Type B pancreatic cell (in vitro differentiated cells): ENCODE measurements around the gene PARG. TPM values are rescaled to one million over a fixed set of nuclear protein-coding genes. Genes with fewer than 3 reads are reported as not detected.

Source experiments
- DNase-seq: peaks from one replicate; pipeline ENCODE4 v3.0.0; 2021; ENCODE audit warnings: mixed read lengths; ENCODE audit not compliant: unreplicated experiment; ENCODE audit errors: extremely low spot score
- H3K27ac Mint-ChIP-seq: 2 replicates; pipeline ENCODE4 v1.8.0; 2021; ENCODE audit warnings: mild to moderate bottlenecking, mixed read lengths
- H3K27me3 Mint-ChIP-seq: 2 replicates; pipeline ENCODE4 v1.8.0; 2021; ENCODE audit warnings: mixed read lengths
- H3K36me3 Mint-ChIP-seq: 2 replicates; pipeline ENCODE4 v1.8.0; 2021; ENCODE audit warnings: mixed read lengths
- H3K4me1 Mint-ChIP-seq: one replicate; pipeline ENCODE4 v1.8.0; 2021; ENCODE audit warnings: mixed read lengths; ENCODE audit not compliant: unreplicated experiment
- H3K4me3 Mint-ChIP-seq: 2 replicates; pipeline ENCODE4 v1.8.0; 2021; ENCODE audit warnings: mild to moderate bottlenecking, mixed read lengths
- H3K9me3 Mint-ChIP-seq: 2 replicates; pipeline ENCODE4 v1.8.0; 2021; ENCODE audit warnings: mixed read lengths
- CTCF ChIP-seq: fragments of 200-600 bp; sonication (generic); conservative IDR thresholded peaks from 2 replicates; pipeline ENCODE4 v1.5.0; 2021; ENCODE audit warnings: antibody characterized with exemption, mild to moderate bottlenecking
- total RNA-seq: library from RNA; stranded (reverse); gene quantifications from 2 replicates; pipeline ENCODE4 v1.2.1, GENCODE V29; 2021; ENCODE audit warnings: low replicate concordance

The PARG gene
- total RNA-seq, 1 donor from 2014 or later = 40.8 TPM

DNA sequence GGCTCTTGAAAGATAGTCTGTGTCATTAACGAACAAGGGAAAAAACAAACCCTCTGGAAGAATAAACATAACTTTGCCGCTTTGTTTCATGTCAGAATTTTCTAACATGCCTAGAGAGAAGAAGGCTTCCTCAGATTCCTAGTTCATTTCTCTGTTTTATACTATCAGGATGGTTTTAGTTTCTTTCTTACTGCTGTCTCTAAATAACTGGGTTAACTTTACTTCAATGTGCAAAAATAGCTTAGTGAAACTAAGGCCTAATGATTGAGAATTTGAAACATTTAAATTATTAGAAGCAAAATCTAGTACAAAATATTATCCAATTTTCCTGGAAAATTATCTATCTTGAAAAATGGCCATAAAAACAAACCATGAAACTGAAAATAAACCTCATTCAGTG is 107.6 kb downstream of the PARG start:
- DNase-seq = no peak
- Mint-ChIP-seq H3K4me3 (no peak overlapping the region), H3K27me3 (no peaks in the 10 kb centered on the region), H3K9me3 (no peaks in the 10 kb centered on the region), H3K4me1 (peaks cover 29% of the 10 kb centered on the region), H3K36me3 (peaks cover 16% of the 10 kb centered on the region), H3K27ac (no peak overlapping the region)
- TF ChIP-seq CTCF = no peak

DNA sequence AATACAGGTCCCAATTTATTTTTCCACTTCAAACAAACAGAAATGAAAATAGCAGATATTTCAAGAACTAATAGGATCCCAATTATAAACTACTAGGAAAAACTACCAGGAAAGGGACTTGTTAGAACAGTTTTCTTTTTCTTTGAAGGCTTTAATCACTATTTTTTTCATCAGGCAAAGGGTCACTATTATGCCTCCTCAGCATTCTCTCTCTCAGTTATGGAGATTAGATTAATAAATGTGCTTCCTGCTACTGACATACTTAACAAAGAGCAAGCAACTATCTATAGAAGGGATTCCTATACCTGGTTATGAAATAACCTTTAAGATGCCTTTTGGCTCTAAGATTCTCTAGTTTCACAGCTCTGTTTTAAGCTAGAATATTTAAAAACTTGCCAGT is 108.7 kb downstream of the PARG start:
- no peaks in the 10 kb centered on the region for H3K9me3 Mint-ChIP-seq
- no peak for TF ChIP-seq CTCF
- no peak overlapping the region for H3K4me3 Mint-ChIP-seq
- H3K36me3 Mint-ChIP-seq = peaks cover 12% of the 10 kb centered on the region
- H3K27me3 Mint-ChIP-seq = no peaks in the 10 kb centered on the region
- peaks cover 29% of the 10 kb centered on the region for H3K4me1 Mint-ChIP-seq
- H3K27ac Mint-ChIP-seq = no peak overlapping the region
- DNase-seq = no peak

DNA sequence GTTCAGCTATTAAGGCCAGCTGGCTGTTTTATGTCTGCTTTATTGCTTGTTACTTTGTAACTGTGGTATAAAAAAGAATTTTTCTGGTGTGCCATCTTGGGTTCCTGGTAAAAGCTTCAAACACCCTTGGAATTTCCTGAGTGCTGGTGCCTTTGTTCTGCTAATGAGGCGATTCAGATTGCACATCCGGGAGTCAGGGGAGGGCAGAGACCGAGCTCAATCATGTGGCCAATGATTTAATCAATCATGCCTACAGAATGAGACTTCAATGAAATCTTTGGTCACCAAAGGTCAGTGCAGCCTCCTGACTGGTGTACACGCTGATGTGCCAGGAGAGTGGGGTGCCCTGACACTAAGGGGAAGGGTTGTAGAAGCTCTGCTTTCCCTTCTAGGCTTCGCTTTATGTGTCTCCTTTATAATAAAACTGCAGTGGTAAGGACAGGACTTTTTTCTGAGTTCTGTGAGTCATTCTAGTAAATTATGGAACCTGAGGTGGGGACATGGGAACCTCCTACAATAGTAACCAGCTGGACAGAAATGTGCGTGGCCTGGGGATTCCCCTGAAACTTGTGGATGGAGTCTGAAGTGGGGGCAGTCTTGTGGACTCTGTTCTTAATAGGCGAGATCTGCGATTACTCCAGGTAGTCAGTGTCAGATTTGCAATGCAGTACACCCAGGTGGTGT is 110.3 kb downstream of the PARG start:
- Mint-ChIP-seq H3K36me3 (peaks cover 23% of the 10 kb centered on the region), H3K4me1 (peaks cover 19% of the 10 kb centered on the region), H3K4me3 (peak overlapping the region; percentile 44), H3K27me3 (no peaks in the 10 kb centered on the region), H3K9me3 (no peaks in the 10 kb centered on the region), H3K27ac (peak overlapping the region; percentile 67)
- TF ChIP-seq CTCF = no peak
- no peak for DNase-seq

- no peak for TF ChIP-seq CTCF
- Mint-ChIP-seq H3K9me3 (no peaks in the 10 kb centered on the region), H3K36me3 (peaks cover 29% of the 10 kb centered on the region), H3K27me3 (no peaks in the 10 kb centered on the region), H3K4me3 (no peak overlapping the region), H3K27ac (no peak overlapping the region), H3K4me1 (peaks cover 19% of the 10 kb centered on the region)
- DNase-seq = no peak
These were observed 111.0 kb downstream of the PARG start for GRCh38 chr10:49830846-49831245.

- Mint-ChIP-seq H3K4me3 (no peak overlapping the region), H3K27me3 (no peaks in the 10 kb centered on the region), H3K27ac (no peak overlapping the region), H3K36me3 (peaks cover 32% of the 10 kb centered on the region), H3K9me3 (no peaks in the 10 kb centered on the region), H3K4me1 (peaks cover 19% of the 10 kb centered on the region)
- no peak for DNase-seq
- TF ChIP-seq CTCF = no peak
These were observed 111.8 kb downstream of the PARG start for GRCh38 chr10:49830016-49830415.
